HepG2 (cell line): ENCODE measurements around the gene CDNF. TPM values are rescaled to one million over a fixed set of nuclear protein-coding genes. Genes with fewer than 3 reads are reported as not detected.

Experiments used
- ELF1 ChIP-seq: sonication (generic); formaldehyde crosslinking; IDR thresholded peaks from 2 replicates; pipeline ENCODE4 v1.4.0; 2020; ENCODE audit warnings: missing genetic modification reagents
- HMG20A ChIP-seq: IDR thresholded peaks from 2 replicates; pipeline ENCODE4 v1.6.1; 2016; ENCODE audit warnings: borderline replicate concordance
- PCBP1 ChIP-seq: fragments of 200-400 bp; formaldehyde crosslinking; IDR thresholded peaks from 2 replicates; pipeline ENCODE4 v1.6.1; 2017; ENCODE audit warnings: mild to moderate bottlenecking, low read depth, low read length, borderline replicate concordance
- ZBTB21 ChIP-seq: sonication (generic); formaldehyde crosslinking; IDR thresholded peaks from 2 replicates; pipeline ENCODE4 v1.4.0; 2020; ENCODE audit warnings: missing genetic modification reagents
- ZNF678 ChIP-seq: sonication (generic); formaldehyde crosslinking; IDR thresholded peaks from 2 replicates; pipeline ENCODE4 v1.4.0; 2020; ENCODE audit warnings: mild to moderate bottlenecking, missing genetic modification reagents
- ZNF724P ChIP-seq: sonication (generic); formaldehyde crosslinking; IDR thresholded peaks from 2 replicates; pipeline ENCODE4 v1.8.0; 2022; ENCODE audit warnings: missing genetic modification reagents, borderline replicate concordance
- polyA plus RNA-seq, 8 experiments: library from polyadenylated mRNA; depleted of rRNA in 3 of 8; stranded (reverse) in 7 of 8; unstranded in 1 of 8; fragments of >200 nt; fragmentation: Illumina TruSeq in 4 of 8; extraction: Trizol in 4 of 8; gene quantifications; 2 replicates each; pipeline versions ENCODE4 v1.2.1 to v1.2.3, GENCODE V29; 2011 to 2016; ENCODE audit warnings: low read depth in 4 of 8, missing spikeins in 1 of 8, mixed read lengths in 1 of 8; ENCODE audit not compliant: insufficient read depth in 1 of 8
- total RNA-seq, 5 experiments: library from RNA; depleted of rRNA; stranded (reverse); fragments of >200 nt; fragmentation: Illumina TruSeq; extraction: Trizol; gene quantifications; 2 replicates each; pipeline ENCODE4 v1.2.3, GENCODE V29; 2016; ENCODE audit warnings: low read depth in 1 of 5
- TF ChIP-seq, protein P1 (sequence below): sonication (generic); formaldehyde crosslinking; IDR thresholded peaks from 2 replicates; pipeline ENCODE4 v1.5.0; 2020; ENCODE audit warnings: missing genetic modification reagents
- TF ChIP-seq, protein P2 (sequence below): sonication (generic); formaldehyde crosslinking; IDR thresholded peaks from 2 replicates; pipeline ENCODE4 v1.4.0; 2020; ENCODE audit warnings: missing genetic modification reagents
- TF ChIP-seq, protein P3 (sequence below): sonication (generic); formaldehyde crosslinking; IDR thresholded peaks from 2 replicates; pipeline ENCODE4 v1.5.0; 2020; ENCODE audit warnings: mild to moderate bottlenecking, missing genetic modification reagents
- TF ChIP-seq, protein P4 (sequence below): sonication (generic); formaldehyde crosslinking; IDR thresholded peaks from 2 replicates; pipeline ENCODE4 v1.8.0; 2023; ENCODE audit warnings: mild to moderate bottlenecking, missing genetic modification reagents
- TF ChIP-seq, protein P5 (sequence below): IDR thresholded peaks from 2 replicates; pipeline ENCODE4 v1.6.1; 2012; ENCODE audit warnings: inconsistent platforms
- TF ChIP-seq, protein P6 (sequence below): IDR thresholded peaks from 2 replicates; pipeline ENCODE4 v1.6.1; 2012; ENCODE audit warnings: low read length, improper control_type of control experiment
- TF ChIP-seq, protein P7 (sequence below): conservative IDR thresholded peaks from 2 replicates; pipeline ENCODE4 v1.6.1; 2018; ENCODE audit warnings: missing genetic modification reagents

The CDNF gene
- total and polyA plus RNA-seq, 2 of the 13 experiments (the other 11 are each of a cell fraction or from before 2014, with no cell fraction given) = 0.29 to 0.33 TPM

DNA sequence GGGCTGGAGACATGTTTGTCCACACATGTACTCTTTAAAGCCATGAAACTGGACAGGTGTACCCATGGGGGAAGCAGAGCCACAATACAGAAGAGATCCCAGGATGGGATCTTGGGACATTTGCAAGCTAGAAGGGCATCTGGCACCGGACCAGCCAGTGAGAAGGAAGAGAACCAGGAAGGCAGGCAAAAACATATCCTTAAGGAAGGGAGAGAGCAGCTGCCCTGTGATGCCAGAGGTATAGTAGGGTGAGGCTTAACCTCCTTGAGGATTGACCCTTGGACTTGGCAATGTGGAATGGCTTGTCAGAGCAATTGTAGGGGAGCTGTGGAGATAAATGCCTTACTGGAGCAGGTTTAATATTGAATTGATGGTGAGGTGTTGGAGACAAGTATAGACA is 23.0 kb upstream of the CDNF start (continued):
- TF ChIP-seq, protein P1, sequence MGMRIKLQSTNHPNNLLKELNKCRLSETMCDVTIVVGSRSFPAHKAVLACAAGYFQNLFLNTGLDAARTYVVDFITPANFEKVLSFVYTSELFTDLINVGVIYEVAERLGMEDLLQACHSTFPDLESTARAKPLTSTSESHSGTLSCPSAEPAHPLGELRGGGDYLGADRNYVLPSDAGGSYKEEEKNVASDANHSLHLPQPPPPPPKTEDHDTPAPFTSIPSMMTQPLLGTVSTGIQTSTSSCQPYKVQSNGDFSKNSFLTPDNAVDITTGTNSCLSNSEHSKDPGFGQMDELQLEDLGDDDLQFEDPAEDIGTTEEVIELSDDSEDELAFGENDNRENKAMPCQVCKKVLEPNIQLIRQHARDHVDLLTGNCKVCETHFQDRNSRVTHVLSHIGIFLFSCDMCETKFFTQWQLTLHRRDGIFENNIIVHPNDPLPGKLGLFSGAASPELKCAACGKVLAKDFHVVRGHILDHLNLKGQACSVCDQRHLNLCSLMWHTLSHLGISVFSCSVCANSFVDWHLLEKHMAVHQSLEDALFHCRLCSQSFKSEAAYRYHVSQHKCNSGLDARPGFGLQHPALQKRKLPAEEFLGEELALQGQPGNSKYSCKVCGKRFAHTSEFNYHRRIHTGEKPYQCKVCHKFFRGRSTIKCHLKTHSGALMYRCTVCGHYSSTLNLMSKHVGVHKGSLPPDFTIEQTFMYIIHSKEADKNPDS = no peak
- TF ChIP-seq ZBTB21 (CRISPR knock-in tag) (no peak), HMG20A (CRISPR knock-in tag) (no peak), PCBP1 (no peak), ELF1 (CRISPR knock-in tag) (no peak), ZNF678 (CRISPR knock-in tag) (no peak), ZNF724P (CRISPR knock-in tag) (no peak)
- TF ChIP-seq, protein P2, sequence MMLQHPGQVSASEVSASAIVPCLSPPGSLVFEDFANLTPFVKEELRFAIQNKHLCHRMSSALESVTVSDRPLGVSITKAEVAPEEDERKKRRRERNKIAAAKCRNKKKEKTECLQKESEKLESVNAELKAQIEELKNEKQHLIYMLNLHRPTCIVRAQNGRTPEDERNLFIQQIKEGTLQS (CRISPR knock-in tag) = no peak
- TF ChIP-seq, protein P3, sequence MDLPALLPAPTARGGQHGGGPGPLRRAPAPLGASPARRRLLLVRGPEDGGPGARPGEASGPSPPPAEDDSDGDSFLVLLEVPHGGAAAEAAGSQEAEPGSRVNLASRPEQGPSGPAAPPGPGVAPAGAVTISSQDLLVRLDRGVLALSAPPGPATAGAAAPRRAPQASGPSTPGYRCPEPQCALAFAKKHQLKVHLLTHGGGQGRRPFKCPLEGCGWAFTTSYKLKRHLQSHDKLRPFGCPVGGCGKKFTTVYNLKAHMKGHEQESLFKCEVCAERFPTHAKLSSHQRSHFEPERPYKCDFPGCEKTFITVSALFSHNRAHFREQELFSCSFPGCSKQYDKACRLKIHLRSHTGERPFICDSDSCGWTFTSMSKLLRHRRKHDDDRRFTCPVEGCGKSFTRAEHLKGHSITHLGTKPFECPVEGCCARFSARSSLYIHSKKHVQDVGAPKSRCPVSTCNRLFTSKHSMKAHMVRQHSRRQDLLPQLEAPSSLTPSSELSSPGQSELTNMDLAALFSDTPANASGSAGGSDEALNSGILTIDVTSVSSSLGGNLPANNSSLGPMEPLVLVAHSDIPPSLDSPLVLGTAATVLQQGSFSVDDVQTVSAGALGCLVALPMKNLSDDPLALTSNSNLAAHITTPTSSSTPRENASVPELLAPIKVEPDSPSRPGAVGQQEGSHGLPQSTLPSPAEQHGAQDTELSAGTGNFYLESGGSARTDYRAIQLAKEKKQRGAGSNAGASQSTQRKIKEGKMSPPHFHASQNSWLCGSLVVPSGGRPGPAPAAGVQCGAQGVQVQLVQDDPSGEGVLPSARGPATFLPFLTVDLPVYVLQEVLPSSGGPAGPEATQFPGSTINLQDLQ = no peak
- TF ChIP-seq, protein P4, sequence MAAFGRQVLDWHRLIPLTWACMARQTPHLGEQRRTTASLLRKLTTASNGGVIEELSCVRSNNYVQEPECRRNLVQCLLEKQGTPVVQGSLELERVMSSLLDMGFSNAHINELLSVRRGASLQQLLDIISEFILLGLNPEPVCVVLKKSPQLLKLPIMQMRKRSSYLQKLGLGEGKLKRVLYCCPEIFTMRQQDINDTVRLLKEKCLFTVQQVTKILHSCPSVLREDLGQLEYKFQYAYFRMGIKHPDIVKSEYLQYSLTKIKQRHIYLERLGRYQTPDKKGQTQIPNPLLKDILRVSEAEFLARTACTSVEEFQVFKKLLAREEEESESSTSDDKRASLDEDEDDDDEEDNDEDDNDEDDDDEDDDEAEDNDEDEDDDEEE (CRISPR knock-in tag) = no peak
- TF ChIP-seq, protein P5, sequence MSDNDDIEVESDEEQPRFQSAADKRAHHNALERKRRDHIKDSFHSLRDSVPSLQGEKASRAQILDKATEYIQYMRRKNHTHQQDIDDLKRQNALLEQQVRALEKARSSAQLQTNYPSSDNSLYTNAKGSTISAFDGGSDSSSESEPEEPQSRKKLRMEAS = no peak
- TF ChIP-seq, protein P6, sequence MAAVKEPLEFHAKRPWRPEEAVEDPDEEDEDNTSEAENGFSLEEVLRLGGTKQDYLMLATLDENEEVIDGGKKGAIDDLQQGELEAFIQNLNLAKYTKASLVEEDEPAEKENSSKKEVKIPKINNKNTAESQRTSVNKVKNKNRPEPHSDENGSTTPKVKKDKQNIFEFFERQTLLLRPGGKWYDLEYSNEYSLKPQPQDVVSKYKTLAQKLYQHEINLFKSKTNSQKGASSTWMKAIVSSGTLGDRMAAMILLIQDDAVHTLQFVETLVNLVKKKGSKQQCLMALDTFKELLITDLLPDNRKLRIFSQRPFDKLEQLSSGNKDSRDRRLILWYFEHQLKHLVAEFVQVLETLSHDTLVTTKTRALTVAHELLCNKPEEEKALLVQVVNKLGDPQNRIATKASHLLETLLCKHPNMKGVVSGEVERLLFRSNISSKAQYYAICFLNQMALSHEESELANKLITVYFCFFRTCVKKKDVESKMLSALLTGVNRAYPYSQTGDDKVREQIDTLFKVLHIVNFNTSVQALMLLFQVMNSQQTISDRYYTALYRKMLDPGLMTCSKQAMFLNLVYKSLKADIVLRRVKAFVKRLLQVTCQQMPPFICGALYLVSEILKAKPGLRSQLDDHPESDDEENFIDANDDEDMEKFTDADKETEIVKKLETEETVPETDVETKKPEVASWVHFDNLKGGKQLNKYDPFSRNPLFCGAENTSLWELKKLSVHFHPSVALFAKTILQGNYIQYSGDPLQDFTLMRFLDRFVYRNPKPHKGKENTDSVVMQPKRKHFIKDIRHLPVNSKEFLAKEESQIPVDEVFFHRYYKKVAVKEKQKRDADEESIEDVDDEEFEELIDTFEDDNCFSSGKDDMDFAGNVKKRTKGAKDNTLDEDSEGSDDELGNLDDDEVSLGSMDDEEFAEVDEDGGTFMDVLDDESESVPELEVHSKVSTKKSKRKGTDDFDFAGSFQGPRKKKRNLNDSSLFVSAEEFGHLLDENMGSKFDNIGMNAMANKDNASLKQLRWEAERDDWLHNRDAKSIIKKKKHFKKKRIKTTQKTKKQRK = no peak
- TF ChIP-seq, protein P7, sequence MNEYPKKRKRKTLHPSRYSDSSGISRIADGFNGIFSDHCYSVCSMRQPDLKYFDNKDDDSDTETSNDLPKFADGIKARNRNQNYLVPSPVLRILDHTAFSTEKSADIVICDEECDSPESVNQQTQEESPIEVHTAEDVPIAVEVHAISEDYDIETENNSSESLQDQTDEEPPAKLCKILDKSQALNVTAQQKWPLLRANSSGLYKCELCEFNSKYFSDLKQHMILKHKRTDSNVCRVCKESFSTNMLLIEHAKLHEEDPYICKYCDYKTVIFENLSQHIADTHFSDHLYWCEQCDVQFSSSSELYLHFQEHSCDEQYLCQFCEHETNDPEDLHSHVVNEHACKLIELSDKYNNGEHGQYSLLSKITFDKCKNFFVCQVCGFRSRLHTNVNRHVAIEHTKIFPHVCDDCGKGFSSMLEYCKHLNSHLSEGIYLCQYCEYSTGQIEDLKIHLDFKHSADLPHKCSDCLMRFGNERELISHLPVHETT (CRISPR knock-in tag) = no peak
